Measurements from ENCODE around the gene JMJD1C. TPM values are rescaled to one million over a fixed set of nuclear protein-coding genes. Genes with fewer than 3 reads are reported as not detected.
A peak's percentile ranks its signal among the peaks of the same experiment; 100 is the strongest.

Gene JMJD1C
- total RNA-seq, 2 experiments from 2014 or later, result 41.5 to 42.5 TPM

DNA sequence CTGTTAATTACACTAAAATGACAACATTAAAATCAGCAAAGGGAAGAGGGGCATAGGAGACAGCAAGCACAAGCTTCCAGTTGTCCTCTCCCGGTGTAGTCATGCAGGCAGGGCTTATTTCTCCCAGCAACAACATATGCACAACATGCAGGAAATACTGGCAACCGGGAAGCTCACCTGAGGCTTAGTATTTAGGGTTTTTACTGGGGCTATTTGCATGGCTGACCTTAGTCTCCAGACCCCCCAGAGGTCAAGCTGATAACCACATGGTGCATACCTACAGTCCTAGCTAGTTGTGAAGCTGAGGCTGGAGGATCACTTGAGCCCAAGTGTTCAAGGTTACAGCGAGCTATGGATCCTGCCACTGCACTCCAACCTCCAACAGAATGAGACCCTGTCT lies 12.8 kb upstream of the JMJD1C start:
- Mint-ChIP-seq H3K9me3 (ENCODE audit: low read depth) (no peaks in the 10 kb centered on the region), H3K4me3 (no peak overlapping the region), H3K4me1 (peaks cover 26% of the 10 kb centered on the region), H3K27me3 (no peaks in the 10 kb centered on the region), H3K36me3 (ENCODE audit: low read depth) (peaks cover 2% of the 10 kb centered on the region), H3K27ac (no peak overlapping the region)
- intact Hi-C loops (cut with DNase I, micrococcal nuclease), result no loop called here
- POLR2A ChIA-PET, result no interaction called here
- CTCF ChIA-PET, result interaction anchor here (0.6 kb wide), 1 partner anchor 179 kb away, joined by 5 read pairs; no protein-coding TSS in a partner anchor
- ATAC-seq (no peak), DNase-seq (no peak)

DNA sequence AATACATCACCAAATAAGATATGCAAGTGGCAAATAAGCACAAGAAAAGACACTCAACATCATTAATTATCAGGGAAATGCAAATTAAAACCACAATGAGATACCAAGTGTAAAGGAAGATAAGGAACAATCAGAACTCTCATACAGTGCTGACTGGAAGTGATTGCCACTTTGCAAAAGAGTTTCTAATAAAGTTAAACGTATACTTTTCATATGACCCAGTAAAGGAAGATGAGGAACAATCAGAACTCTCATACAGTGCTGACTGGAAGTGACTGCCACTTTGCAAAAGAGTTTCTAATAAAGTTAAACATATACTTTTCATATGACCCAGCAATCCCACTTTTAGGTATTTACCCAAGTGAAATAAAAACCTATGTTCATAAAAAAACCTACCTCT lies 12.2 kb upstream of the JMJD1C start:
- intact Hi-C loops (cut with DNase I, micrococcal nuclease), result no loop called here
- ATAC-seq (no peak), DNase-seq (no peak)
- Mint-ChIP-seq H3K27me3 (no peaks in the 10 kb centered on the region), H3K36me3 (ENCODE audit: low read depth) (peaks cover 2% of the 10 kb centered on the region), H3K27ac (no peak overlapping the region), H3K4me1 (peaks cover 26% of the 10 kb centered on the region), H3K9me3 (ENCODE audit: low read depth) (no peaks in the 10 kb centered on the region), H3K4me3 (no peak overlapping the region)
- ChIA-PET POLR2A (no interaction called here), CTCF (no interaction called here)

DNA sequence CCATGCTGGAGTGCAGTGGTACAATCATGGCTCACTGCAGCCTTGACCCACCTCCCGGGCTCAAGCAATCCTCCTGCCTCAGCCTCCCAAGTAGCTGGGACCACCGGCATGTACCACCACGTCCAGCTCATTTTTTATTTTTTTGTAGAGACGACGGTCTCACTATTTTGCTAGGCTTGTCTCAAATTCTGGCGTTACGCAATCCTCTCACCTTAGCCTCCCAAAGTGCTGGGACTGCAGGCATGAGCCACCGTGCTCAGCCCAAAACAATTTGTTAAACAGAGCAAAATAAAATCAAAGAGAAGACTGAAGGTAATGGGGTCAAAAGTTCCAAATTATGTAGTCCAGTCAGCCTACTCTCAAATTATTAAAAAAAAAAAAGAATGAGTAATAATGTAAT lies 8.7 kb upstream of the JMJD1C start:
- no peaks in the 10 kb centered on the region for H3K27me3 Mint-ChIP-seq
- intact Hi-C loops (cut with DNase I, micrococcal nuclease), result no loop called here
- ATAC-seq (no peak), DNase-seq (no peak)
- H3K4me3 Mint-ChIP-seq, result no peak overlapping the region
- POLR2A ChIA-PET, result no interaction called here
- H3K4me1 Mint-ChIP-seq, result peaks cover 23% of the 10 kb centered on the region
- no peak overlapping the region for H3K27ac Mint-ChIP-seq
- CTCF ChIA-PET, result no interaction called here
- peaks cover 2% of the 10 kb centered on the region for H3K36me3 Mint-ChIP-seq (ENCODE audit: low read depth)
- H3K9me3 Mint-ChIP-seq (ENCODE audit: low read depth), result no peaks in the 10 kb centered on the region

DNA sequence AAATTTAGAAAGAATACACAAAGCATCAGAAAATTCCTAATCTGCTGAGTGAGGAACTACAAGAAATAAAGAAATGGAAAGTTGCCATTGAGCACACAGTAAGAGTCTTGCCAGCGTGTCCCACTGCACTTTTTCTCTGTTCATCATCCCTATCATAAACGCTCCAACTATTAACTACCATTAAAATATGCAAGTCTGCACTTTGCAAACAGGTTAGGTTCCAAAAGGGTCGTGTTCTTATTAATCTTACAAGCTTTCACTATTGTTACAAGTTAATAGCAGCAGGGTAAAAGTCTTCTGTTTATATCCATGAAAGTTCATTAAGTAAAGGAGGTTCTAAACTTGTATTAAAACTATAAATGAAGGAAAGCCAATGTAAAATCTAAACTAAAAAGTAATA lies 5.2 kb upstream of the JMJD1C start:
- H3K27ac Mint-ChIP-seq, result no peak overlapping the region
- POLR2A ChIA-PET, result no interaction called here

DNA sequence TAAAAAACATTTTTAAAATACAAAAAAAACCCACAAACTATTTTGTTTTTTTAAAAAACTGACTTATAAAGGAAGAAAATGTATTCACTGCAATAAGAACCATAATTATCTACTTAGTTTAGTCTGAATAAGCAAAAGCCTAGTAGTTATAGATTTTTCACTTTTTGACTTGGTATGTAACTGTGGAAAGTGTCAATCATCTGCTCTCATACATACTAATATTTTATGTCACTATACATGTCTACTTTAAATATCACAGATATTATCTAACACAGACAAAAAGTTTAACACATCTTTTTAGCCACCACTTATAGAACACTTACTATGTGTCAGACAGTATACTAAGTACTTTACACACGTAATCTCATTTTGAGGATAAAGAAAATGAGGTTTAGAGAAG lies 3.2 kb upstream of the JMJD1C start:
- no peaks in the 10 kb centered on the region for H3K36me3 Mint-ChIP-seq (ENCODE audit: low read depth)
- POLR2A ChIA-PET, result no interaction called here

More for the DNA sequence above, 5.2 kb upstream of the JMJD1C start:
- no peak overlapping the region for H3K4me3 Mint-ChIP-seq
- intact Hi-C loops (cut with DNase I, micrococcal nuclease), result no loop called here
- no peaks in the 10 kb centered on the region for H3K36me3 Mint-ChIP-seq (ENCODE audit: low read depth)
- CTCF ChIA-PET, result no interaction called here
- no peaks in the 10 kb centered on the region for H3K9me3 Mint-ChIP-seq (ENCODE audit: low read depth)
- no peaks in the 10 kb centered on the region for H3K27me3 Mint-ChIP-seq
- peaks cover 21% of the 10 kb centered on the region for H3K4me1 Mint-ChIP-seq
- DNase-seq (no peak), ATAC-seq (no peak)

DNA sequence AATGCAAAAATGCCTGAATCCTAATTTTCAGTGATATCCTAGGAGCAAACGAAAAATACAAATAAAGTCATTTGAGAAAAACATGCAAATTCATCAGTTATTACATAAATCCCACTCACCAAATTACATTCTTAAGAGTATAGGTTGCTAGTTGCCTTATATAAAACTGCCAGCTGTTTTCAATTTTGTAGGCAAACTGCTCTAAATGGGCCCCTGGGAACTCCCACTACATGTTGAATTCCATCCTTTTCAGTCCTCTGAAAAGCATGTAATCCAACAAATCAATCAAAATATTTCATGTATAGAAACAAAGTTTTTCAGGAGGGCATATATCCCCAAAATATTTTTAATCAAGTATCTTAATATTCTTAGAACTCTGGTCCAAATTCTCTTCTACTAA lies 2.1 kb upstream of the JMJD1C start:
- Mint-ChIP-seq H3K4me1 (peaks cover 26% of the 10 kb centered on the region), H3K27me3 (no peaks in the 10 kb centered on the region), H3K27ac (no peak overlapping the region), H3K9me3 (ENCODE audit: low read depth) (no peaks in the 10 kb centered on the region), H3K4me3 (no peak overlapping the region), H3K36me3 (ENCODE audit: low read depth) (no peaks in the 10 kb centered on the region)
- POLR2A ChIA-PET, result no interaction called here
- ATAC-seq (no peak), DNase-seq (no peak)
- CTCF ChIA-PET, result no interaction called here
- intact Hi-C loops (cut with DNase I, micrococcal nuclease), result loop anchor here in 1 of 2 experiments (5.0 kb wide), 2 partner anchors 54 to 159 kb away; partner anchors contain the start of gene REEP3

More for the DNA sequence above, 3.2 kb upstream of the JMJD1C start:
- Mint-ChIP-seq H3K4me3 (no peak overlapping the region), H3K27me3 (no peaks in the 10 kb centered on the region), H3K9me3 (ENCODE audit: low read depth) (no peaks in the 10 kb centered on the region), H3K4me1 (peaks cover 23% of the 10 kb centered on the region), H3K27ac (no peak overlapping the region)
- no peak for DNase-seq
- no peak for ATAC-seq
- intact Hi-C loops (cut with DNase I, micrococcal nuclease), result loop anchor here in 1 of 2 experiments (5.0 kb wide), 2 partner anchors 53 to 158 kb away; partner anchors contain the start of gene REEP3
- CTCF ChIA-PET, result interaction anchor here (0.7 kb wide), 1 partner anchor 97 kb away, joined by 3 read pairs; no protein-coding TSS in a partner anchor

DNA sequence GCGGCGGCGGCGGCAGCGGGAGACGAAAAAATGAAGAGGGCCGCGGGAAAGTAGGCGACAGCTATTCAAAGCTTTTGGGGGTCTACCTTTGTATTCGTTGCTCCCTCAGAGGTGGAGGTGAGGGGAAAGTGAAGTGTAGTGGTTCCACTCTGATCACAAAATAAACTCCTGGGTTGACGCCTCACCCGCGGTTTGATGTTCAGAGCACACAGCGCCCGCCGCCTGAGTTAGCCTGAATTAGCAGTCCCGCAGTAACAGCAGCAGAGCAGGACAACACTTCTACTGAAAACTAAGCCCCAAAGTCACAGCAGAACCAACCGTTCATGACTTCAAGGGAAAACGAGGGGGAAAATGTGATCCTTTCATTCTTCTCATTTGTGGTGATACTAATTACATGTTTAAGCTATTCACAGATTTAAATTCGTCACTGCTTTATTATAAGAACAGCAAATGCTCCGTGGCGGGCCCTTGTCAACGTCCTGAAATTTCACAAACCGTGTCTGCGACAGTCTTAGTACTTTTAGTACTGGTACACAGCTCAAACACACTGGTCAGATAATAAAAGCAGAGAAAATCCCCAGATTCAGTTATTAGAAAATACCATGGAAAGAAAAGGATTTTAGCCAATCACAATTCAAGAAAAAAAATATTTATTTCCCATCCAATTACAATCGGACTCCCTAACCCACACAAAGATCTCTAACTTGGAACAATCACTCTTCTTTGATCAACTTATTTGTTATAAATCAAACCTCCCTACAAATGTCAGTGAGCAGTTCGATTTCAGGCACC lies 563 bp upstream of the JMJD1C start:
- Mint-ChIP-seq H3K9me3 (ENCODE audit: low read depth) (no peaks in the 10 kb centered on the region), H3K27me3 (no peaks in the 10 kb centered on the region), H3K27ac (peak overlapping the region; percentile 18), H3K4me3 (peak overlapping the region; percentile 94), H3K36me3 (ENCODE audit: low read depth) (no peaks in the 10 kb centered on the region), H3K4me1 (peaks cover 27% of the 10 kb centered on the region)
- intact Hi-C loops (cut with DNase I, micrococcal nuclease), result loop anchor here (1.0 to 5.0 kb wide), 3 partner anchors 56 to 164 kb away; partner anchors contain the start of gene REEP3 (in 1 of the 2)
- CTCF ChIA-PET, result interaction anchor here (0.5 to 1.8 kb wide), 3 partner anchors 92 to 300 kb away, joined by 3 to 5 read pairs (median 3); no protein-coding TSS in a partner anchor
- ATAC-seq (peak; percentile 40), DNase-seq (peak; percentile 62)
- POLR2A ChIA-PET, result no interaction called here

DNA sequence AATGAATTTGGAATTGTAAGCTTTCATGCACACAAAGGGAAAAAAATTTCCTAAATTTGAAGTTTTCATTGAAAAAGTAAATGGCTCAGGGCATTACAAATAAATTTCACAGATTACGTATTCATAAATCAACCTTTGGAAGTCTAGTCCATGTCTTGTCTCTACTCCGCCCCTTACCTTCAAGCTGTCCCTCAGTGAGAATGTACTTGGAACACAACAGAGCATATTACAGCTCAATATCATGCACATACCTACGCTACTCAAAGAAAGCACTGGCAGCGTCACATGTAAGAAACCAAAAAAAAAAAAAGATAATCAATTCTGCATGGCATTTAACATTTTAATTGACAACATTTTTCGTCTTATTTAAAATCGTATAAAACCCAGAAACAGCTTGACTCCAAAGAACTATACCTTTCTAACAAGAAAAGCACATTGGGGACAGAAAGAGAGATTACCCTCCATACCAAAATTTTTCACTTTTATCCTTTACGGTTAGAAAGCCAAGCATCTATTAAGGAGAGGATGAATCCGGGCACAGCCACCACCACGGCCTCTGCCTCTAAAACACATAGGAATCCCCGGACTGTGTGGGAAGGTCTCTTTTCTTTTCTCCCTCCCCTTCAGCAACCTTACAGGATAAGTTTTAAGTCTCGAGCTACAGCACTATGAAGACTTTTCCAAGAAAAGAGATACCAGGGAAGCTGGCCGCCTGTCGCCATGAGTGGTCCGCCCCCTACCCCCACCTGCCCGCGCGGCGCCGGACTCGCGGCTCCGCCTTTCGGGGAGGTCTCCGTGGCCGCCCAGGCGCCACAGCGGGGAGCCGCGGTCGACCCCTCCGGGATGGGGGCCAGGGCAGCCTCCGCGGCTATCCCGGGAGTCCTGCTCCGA lies 1.1 kb downstream of the JMJD1C start:
- Mint-ChIP-seq H3K27me3 (no peaks in the 10 kb centered on the region), H3K4me3 (peak overlapping the region; percentile 94), H3K4me1 (peaks cover 20% of the 10 kb centered on the region), H3K9me3 (ENCODE audit: low read depth) (no peaks in the 10 kb centered on the region), H3K27ac (no peak overlapping the region), H3K36me3 (ENCODE audit: low read depth) (no peaks in the 10 kb centered on the region)
- POLR2A ChIA-PET, result interaction anchor here (0.6 to 1.2 kb wide), 3 partner anchors 60 to 208 kb away, joined by 3 to 4 read pairs (median 3); no protein-coding TSS in a partner anchor
- intact Hi-C loops (cut with DNase I, micrococcal nuclease), result loop anchor here (1.0 to 5.0 kb wide), 6 partner anchors 57 to 248 kb away; partner anchors contain the start of gene REEP3 (in 2 of the 2)
- CTCF ChIA-PET, result interaction anchor here (0.6 to 1.8 kb wide), 10 partner anchors 10 to 298 kb away, joined by 3 to 7 read pairs (median 4); no protein-coding TSS in a partner anchor
- DNase-seq (no peak), ATAC-seq (peak; percentile 10)

DNA sequence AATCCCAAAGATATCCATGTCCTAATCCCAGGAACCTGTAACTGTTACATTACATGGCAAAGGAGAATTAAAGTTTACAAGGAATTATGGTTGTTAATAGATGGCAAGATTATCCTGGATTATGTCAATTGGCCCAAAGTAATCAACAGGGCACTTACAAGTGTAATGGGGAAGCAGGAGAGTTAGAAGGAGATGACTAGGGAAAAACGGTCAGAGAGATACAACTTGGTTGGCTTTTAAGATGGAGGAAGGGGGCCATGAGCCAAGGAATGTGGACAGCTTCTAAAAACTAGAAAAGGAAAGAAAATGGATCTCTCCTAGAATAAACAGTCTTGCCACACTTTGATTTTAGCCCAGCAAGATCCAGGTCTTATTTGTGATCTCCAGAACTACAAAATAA lies 3.3 kb downstream of the JMJD1C start:
- Mint-ChIP-seq H3K9me3 (ENCODE audit: low read depth) (no peaks in the 10 kb centered on the region), H3K36me3 (ENCODE audit: low read depth) (no peaks in the 10 kb centered on the region), H3K27ac (no peak overlapping the region), H3K4me3 (no peak overlapping the region), H3K27me3 (no peaks in the 10 kb centered on the region), H3K4me1 (peaks cover 18% of the 10 kb centered on the region)
- CTCF ChIA-PET, result no interaction called here
- DNase-seq, result no peak
- no peak for ATAC-seq
- intact Hi-C loops (cut with DNase I, micrococcal nuclease), result no loop called here
- POLR2A ChIA-PET, result no interaction called here

DNA sequence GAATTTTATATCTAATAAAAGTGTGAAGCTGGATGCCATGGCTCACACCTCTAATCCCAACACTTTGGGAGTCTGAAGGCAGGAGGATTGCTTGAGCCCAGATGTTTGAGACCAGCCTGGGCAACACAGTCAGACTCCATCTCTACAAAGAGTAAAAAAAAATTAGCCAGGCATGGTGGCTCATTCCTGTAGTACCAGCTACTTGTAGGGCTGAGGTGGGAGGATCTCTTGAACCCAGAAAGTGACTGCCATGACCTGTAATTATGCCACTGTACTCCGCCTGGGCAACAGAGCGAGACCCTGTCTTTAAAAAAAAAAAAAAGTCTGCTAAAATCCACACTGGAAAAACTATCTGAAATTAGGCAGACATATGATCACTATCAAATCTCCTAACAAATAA lies 7.6 kb downstream of the JMJD1C start:
- Mint-ChIP-seq H3K9me3 (ENCODE audit: low read depth) (no peaks in the 10 kb centered on the region), H3K27ac (no peak overlapping the region), H3K27me3 (no peaks in the 10 kb centered on the region), H3K4me1 (peaks cover 14% of the 10 kb centered on the region), H3K36me3 (ENCODE audit: low read depth) (no peaks in the 10 kb centered on the region), H3K4me3 (no peak overlapping the region)
- ChIA-PET CTCF (interaction anchor here (0.8 to 1.0 kb wide), 3 partner anchors 52 to 291 kb away, joined by 3 read pairs; no protein-coding TSS in a partner anchor), POLR2A (no interaction called here)
- intact Hi-C loops (cut with DNase I, micrococcal nuclease), result no loop called here
- ATAC-seq (no peak), DNase-seq (no peak)

DNA sequence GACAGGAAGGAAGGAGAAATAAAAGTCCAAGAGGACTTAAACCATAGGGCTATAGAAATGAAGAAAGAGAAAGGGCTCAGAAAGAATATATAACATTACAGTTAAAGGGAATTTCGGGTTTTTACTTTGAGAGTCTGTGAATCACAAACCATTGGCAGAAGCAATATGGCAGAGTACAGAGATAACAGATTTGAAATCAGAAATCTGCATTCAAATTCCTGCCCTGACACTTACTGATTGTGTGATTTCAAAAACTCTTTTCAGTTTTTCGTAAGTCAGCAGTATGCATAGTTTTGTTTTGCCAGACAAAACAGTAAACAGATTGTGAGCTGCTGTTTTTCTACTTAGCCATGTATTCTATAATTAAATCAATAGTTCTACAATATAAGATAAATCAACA lies 8.2 kb downstream of the JMJD1C start:
- DNase-seq (no peak), ATAC-seq (no peak)
- Mint-ChIP-seq H3K36me3 (ENCODE audit: low read depth) (peaks cover under 1% of the 10 kb centered on the region), H3K9me3 (ENCODE audit: low read depth) (no peaks in the 10 kb centered on the region), H3K4me1 (peaks cover 14% of the 10 kb centered on the region), H3K27me3 (no peaks in the 10 kb centered on the region), H3K27ac (no peak overlapping the region), H3K4me3 (no peak overlapping the region)
- POLR2A ChIA-PET, result no interaction called here
- intact Hi-C loops (cut with DNase I, micrococcal nuclease), result no loop called here
- CTCF ChIA-PET, result interaction anchor here (1.0 kb wide), 1 partner anchor 262 kb away, joined by 3 read pairs; no protein-coding TSS in a partner anchor
